H9 (cell line): Measurements from ENCODE around the gene EML5. TPM values are rescaled to one million over a fixed set of nuclear protein-coding genes. Genes with fewer than 3 reads are reported as not detected.

Source experiments
- DNase-seq: peaks from one replicate; pipeline ENCODE4 v3.0.0-alpha.2; 2017
- H2AFZ ChIP-seq: one replicate; pipeline ENCODE4 v1.6.1; 2013; ENCODE audit warnings: mild to moderate bottlenecking, low read length, control low read depth, moderate library complexity
- H2AK5ac ChIP-seq: 2 replicates; pipeline ENCODE4 v1.6.1; 2013; ENCODE audit warnings: low read length, control low read depth, mixed read lengths; ENCODE audit not compliant: insufficient read length
- H2BK120ac ChIP-seq: one replicate; pipeline ENCODE4 v1.6.1; 2013; ENCODE audit warnings: low read depth, mild to moderate bottlenecking, low read length, control low read depth, inconsistent platforms; ENCODE audit not compliant: poor library complexity, severe bottlenecking
- H2BK12ac ChIP-seq: 2 replicates; pipeline ENCODE4 v1.6.1; 2013; ENCODE audit warnings: low read length, control low read depth, mixed read lengths, low read depth; ENCODE audit not compliant: insufficient read length
- H2BK15ac ChIP-seq: 2 replicates; pipeline ENCODE4 v1.6.1; 2013; ENCODE audit warnings: low read depth, low read length, control low read depth
- H2BK20ac ChIP-seq: one replicate; pipeline ENCODE4 v1.6.1; 2013; ENCODE audit warnings: low read depth, mild to moderate bottlenecking, low read length, control low read depth, inconsistent platforms; ENCODE audit not compliant: poor library complexity, severe bottlenecking
- H2BK5ac ChIP-seq: 2 replicates; pipeline ENCODE4 v1.6.1; 2013; ENCODE audit warnings: low read length, control low read depth, mixed read lengths; ENCODE audit not compliant: insufficient read length
- H3K14ac ChIP-seq: 2 replicates; pipeline ENCODE4 v1.6.1; 2013; ENCODE audit warnings: low read length, control low read depth; ENCODE audit not compliant: insufficient read depth
- H3K18ac ChIP-seq: 2 replicates; pipeline ENCODE4 v1.6.1; 2013; ENCODE audit warnings: low read depth, mild to moderate bottlenecking, mixed read lengths, low read length, control low read depth; ENCODE audit not compliant: insufficient read length
- H3K23ac ChIP-seq: 2 replicates; pipeline ENCODE4 v1.6.1; 2013; ENCODE audit warnings: low read length, control low read depth, mixed read lengths, low read depth; ENCODE audit not compliant: insufficient read length
- H3K23me2 ChIP-seq: 2 replicates; pipeline ENCODE4 v1.6.1; 2013; ENCODE audit warnings: low read depth, mild to moderate bottlenecking, mixed read lengths, low read length, control low read depth; ENCODE audit not compliant: insufficient read length, poor library complexity, severe bottlenecking
- H3K27ac ChIP-seq: 2 replicates; pipeline ENCODE4 v1.5.1; 2013; ENCODE audit warnings: low read length, control low read depth, mixed read lengths, low read depth; ENCODE audit not compliant: insufficient read length
- H3K27me3 ChIP-seq: 2 replicates; pipeline ENCODE4 v1.6.1; 2013; ENCODE audit warnings: low read length, control low read depth, inconsistent platforms; ENCODE audit not compliant: insufficient read depth
- H3K4ac ChIP-seq: 2 replicates; pipeline ENCODE4 v1.6.1; 2013; ENCODE audit warnings: low read depth, mild to moderate bottlenecking, control low read depth, inconsistent platforms, low read length, moderate library complexity
- H3K4me1 ChIP-seq: 2 replicates; pipeline ENCODE4 v1.6.1; 2013; ENCODE audit warnings: low read length, control low read depth, inconsistent platforms; ENCODE audit not compliant: insufficient read depth
- H3K4me2 ChIP-seq: 2 replicates; pipeline ENCODE4 v1.6.1; 2013; ENCODE audit warnings: low read length, control low read depth, mixed read lengths; ENCODE audit not compliant: insufficient read length, insufficient read depth
- H3K56ac ChIP-seq: 2 replicates; pipeline ENCODE4 v1.6.1; 2013; ENCODE audit warnings: low read depth, mild to moderate bottlenecking, mixed read lengths, low read length, control low read depth; ENCODE audit not compliant: insufficient read length
- H3K79me1 ChIP-seq: 2 replicates; pipeline ENCODE4 v1.6.1; 2013; ENCODE audit warnings: low read depth, mild to moderate bottlenecking, moderate library complexity, low read length, control low read depth, inconsistent platforms; ENCODE audit not compliant: insufficient read depth, poor library complexity, severe bottlenecking
- H3K79me2 ChIP-seq: 2 replicates; pipeline ENCODE4 v1.6.1; 2013; ENCODE audit warnings: low read length, control low read depth, inconsistent platforms; ENCODE audit not compliant: insufficient read depth
- H3K9ac ChIP-seq: 2 replicates; pipeline ENCODE4 v1.6.1; 2013; ENCODE audit warnings: low read length, control low read depth, mixed read lengths; ENCODE audit not compliant: insufficient read length; ENCODE audit errors: extremely low read depth
- H3K9me3 ChIP-seq: one replicate; pipeline ENCODE4 v1.6.1; 2013; ENCODE audit warnings: low read depth, low read length, inconsistent platforms; ENCODE audit not compliant: control insufficient read depth
- H3T11ph ChIP-seq: one replicate; pipeline ENCODE4 v1.6.1; 2013; ENCODE audit warnings: mild to moderate bottlenecking, low read length, control low read depth, inconsistent platforms
- H4K20me1 ChIP-seq: one replicate; pipeline ENCODE4 v1.6.1; 2013; ENCODE audit not compliant: control insufficient read depth, insufficient read length, insufficient read depth
- H4K5ac ChIP-seq: 2 replicates; pipeline ENCODE4 v1.6.1; 2013; ENCODE audit warnings: low read depth, mild to moderate bottlenecking, mixed read lengths, low read length, control low read depth; ENCODE audit not compliant: insufficient read length
- H4K8ac ChIP-seq: replicated peaks from 2 replicates; pipeline ENCODE4 v1.6.1; 2013; ENCODE audit warnings: low read length, control low read depth, mixed read lengths, low read depth; ENCODE audit not compliant: insufficient read length
- H4K91ac ChIP-seq: 2 replicates; pipeline ENCODE4 v1.6.1; 2013; ENCODE audit warnings: low read depth, mild to moderate bottlenecking, moderate library complexity, mixed read lengths, low read length, control low read depth; ENCODE audit not compliant: insufficient read length
- H3K27ac Mint-ChIP-seq, 3 experiments: 2 replicates in 2 of 3; 3 replicates in 1 of 3; pipeline ENCODE4 v1.8.0; 2020 to 2021; ENCODE audit warnings: mixed read lengths in 3 of 3, mild to moderate bottlenecking in 1 of 3, moderate library complexity in 1 of 3
- H3K27me3 Mint-ChIP-seq: 2 replicates; pipeline ENCODE4 v1.8.0; 2021; ENCODE audit warnings: low read depth, mild to moderate bottlenecking, moderate library complexity, mixed read lengths
- H3K36me3 Mint-ChIP-seq, 3 experiments: 2 replicates in 2 of 3; 3 replicates in 1 of 3; pipeline ENCODE4 v1.8.0; 2020 to 2021; ENCODE audit warnings: low read depth in 3 of 3, mixed read lengths in 3 of 3; ENCODE audit not compliant: insufficient read depth in 1 of 3
- H3K4me1 Mint-ChIP-seq, 2 experiments: 2 replicates each; pipeline ENCODE4 v1.8.0; 2020; ENCODE audit warnings: mixed read lengths in 2 of 2
- H3K4me3 Mint-ChIP-seq, 2 experiments: 2 replicates in 1 of 2; 3 replicates in 1 of 2; pipeline ENCODE4 v1.8.0; 2020 to 2021; ENCODE audit warnings: mild to moderate bottlenecking in 2 of 2, mixed read lengths in 2 of 2, moderate library complexity in 1 of 2
- H3K9me3 Mint-ChIP-seq, 2 experiments: 2 replicates in 1 of 2; 3 replicates in 1 of 2; pipeline ENCODE4 v1.8.0; 2020; ENCODE audit warnings: mild to moderate bottlenecking in 2 of 2, mixed read lengths in 2 of 2, moderate library complexity in 1 of 2
- total RNA-seq: library from RNA; stranded (reverse); gene quantifications from 2 replicates; pipeline ENCODE4 v1.2.1, GENCODE V29; 2021
- TF ChIP-seq, protein P1 (sequence below): fragments of 200-600 bp; sonication (generic); conservative IDR thresholded peaks from 3 replicates; pipeline ENCODE4 v1.8.0; 2021; ENCODE audit warnings: antibody characterized with exemption, mild to moderate bottlenecking

EML5 gene
- total RNA-seq, 1 experiment from 2014 or later: 0.81 TPM

DNA sequence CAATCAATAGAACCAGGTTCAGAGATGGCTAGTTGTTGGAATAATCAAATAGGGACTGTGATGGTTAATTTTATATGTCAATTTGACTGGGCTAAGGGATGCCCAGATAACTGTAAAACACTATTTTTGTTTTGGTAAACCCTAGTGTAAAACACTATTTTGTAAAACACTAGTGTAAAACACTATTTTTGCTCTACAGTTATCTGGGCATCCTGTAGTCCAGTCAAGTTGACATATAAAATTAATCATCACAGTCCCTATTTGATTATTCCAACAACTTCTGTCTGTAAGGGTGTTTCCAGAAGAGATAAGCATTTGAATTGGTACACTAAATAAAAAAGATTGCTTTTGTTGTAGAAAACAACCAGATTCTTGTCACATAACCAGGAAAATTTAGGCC is 15.6 kb upstream of the EML5 start:
- Histone ChIP-seq H3K9ac (no peak overlapping the region), H3K9me3 (no peaks in the 10 kb centered on the region), H3K4me1 (no peaks in the 10 kb centered on the region), H2BK12ac (no peak overlapping the region), H2AK5ac (no peak overlapping the region), H3K23ac (no peak overlapping the region), H3K79me2 (no peaks in the 10 kb centered on the region), H3K4ac (no peak overlapping the region), H3K27ac (no peak overlapping the region), H3T11ph (no peak overlapping the region), H3K79me1 (no peaks in the 10 kb centered on the region), H2BK20ac (no peak overlapping the region), H4K20me1 (no peaks in the 10 kb centered on the region), H3K23me2 (no peaks in the 10 kb centered on the region), H2BK5ac (no peak overlapping the region), H3K14ac (no peak overlapping the region), H4K5ac (no peak overlapping the region), H4K8ac (no peak overlapping the region), H2BK15ac (no peak overlapping the region), H2AFZ (no peak overlapping the region), H3K56ac (no peak overlapping the region), H3K4me2 (no peak overlapping the region), H4K91ac (no peak overlapping the region), H2BK120ac (no peak overlapping the region), H3K27me3 (no peaks in the 10 kb centered on the region), H3K18ac (no peak overlapping the region)
- H3K4me1 Mint-ChIP-seq: no peaks in the 10 kb centered on the region
- peaks cover 0 to 15% (median 5%) of the 10 kb centered on the region in 3 experiments; a peak in 2 of 7 replicates for H3K36me3 Mint-ChIP-seq
- H3K9me3 Mint-ChIP-seq: peaks cover 13 to 15% of the 10 kb centered on the region in 2 experiments; a peak in 4 of 5 replicates
- H3K4me3 Mint-ChIP-seq: no peak overlapping the region
- peaks cover 18% of the 10 kb centered on the region for H3K27me3 Mint-ChIP-seq
- DNase-seq: no peak
- H3K27ac Mint-ChIP-seq: no peak overlapping the region
- TF ChIP-seq, protein P1, sequence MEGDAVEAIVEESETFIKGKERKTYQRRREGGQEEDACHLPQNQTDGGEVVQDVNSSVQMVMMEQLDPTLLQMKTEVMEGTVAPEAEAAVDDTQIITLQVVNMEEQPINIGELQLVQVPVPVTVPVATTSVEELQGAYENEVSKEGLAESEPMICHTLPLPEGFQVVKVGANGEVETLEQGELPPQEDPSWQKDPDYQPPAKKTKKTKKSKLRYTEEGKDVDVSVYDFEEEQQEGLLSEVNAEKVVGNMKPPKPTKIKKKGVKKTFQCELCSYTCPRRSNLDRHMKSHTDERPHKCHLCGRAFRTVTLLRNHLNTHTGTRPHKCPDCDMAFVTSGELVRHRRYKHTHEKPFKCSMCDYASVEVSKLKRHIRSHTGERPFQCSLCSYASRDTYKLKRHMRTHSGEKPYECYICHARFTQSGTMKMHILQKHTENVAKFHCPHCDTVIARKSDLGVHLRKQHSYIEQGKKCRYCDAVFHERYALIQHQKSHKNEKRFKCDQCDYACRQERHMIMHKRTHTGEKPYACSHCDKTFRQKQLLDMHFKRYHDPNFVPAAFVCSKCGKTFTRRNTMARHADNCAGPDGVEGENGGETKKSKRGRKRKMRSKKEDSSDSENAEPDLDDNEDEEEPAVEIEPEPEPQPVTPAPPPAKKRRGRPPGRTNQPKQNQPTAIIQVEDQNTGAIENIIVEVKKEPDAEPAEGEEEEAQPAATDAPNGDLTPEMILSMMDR: no peak
